ENCODE data around the gene REV1. TPM values are rescaled to one million over a fixed set of nuclear protein-coding genes. Genes with fewer than 3 reads are reported as not detected.

Gene REV1
- total and polyA plus RNA-seq, 2 donors (not counting 3 experiments of a cell fraction or from before 2014, with no cell fraction given) = 16.6 to 50.3 TPM

- intact Hi-C loops (cut with micrococcal nuclease) = loop anchor here (5.0 kb wide), 2 partner anchors 70 to 85 kb away; no protein-coding TSS in a partner anchor
- Histone ChIP-seq H3K9me3 (replicated peaks; ENCODE audit: control insufficient read depth, insufficient read depth, low read length) (no peaks in the 10 kb centered on the region), H3K4me3 (replicated peaks in 1 of 3; ENCODE audit: insufficient read depth in 1 of 3, low read depth in 1 of 3, low read length in 3 of 3) (no peak overlapping the region), H3K27ac (ENCODE audit: insufficient read depth, low read depth, low read length) (no peak overlapping the region), H4K20me1 (replicated peaks; ENCODE audit: control insufficient read depth, extremely low read depth, insufficient read depth, low read length) (no peaks in the 10 kb centered on the region), H3K27me3 (ENCODE audit: control insufficient read depth in 2 of 2, insufficient read depth in 2 of 2, low read length in 2 of 2) (peaks cover 6 to 8% of the 10 kb centered on the region in 2 experiments), H3K79me2 (ENCODE audit: control insufficient read depth, insufficient read depth, low read length) (peaks cover 17% of the 10 kb centered on the region), H3K9ac (replicated peaks; ENCODE audit: extremely low read depth, insufficient read depth, low read length) (no peak overlapping the region), H3K9me1 (replicated peaks; ENCODE audit: control insufficient read depth, extremely low read depth, insufficient read depth, low read length) (no peaks in the 10 kb centered on the region), H3K36me3 (ENCODE audit: control insufficient read depth in 2 of 2, extremely low read depth in 1 of 2, insufficient read depth in 2 of 2, low read length in 2 of 2) (no peaks in the 10 kb centered on the region), H3K4me1 (ENCODE audit: control insufficient read depth, extremely low read depth, insufficient read depth, low read length) (peaks cover 16% of the 10 kb centered on the region), H2AFZ (ENCODE audit: low read depth, low read length) (no peak overlapping the region), H3K4me2 (ENCODE audit: insufficient read depth, low read length) (no peak overlapping the region)
- TF ChIP-seq MYC (IDR thresholded peaks at IDR 0.05; ENCODE audit: low read depth, low read length) (no peak), POLR2A (IDR thresholded peaks at IDR 0.05; ENCODE audit: low read depth, low read length) (no peak), CTCF (IDR thresholded peaks at IDR 0.05; ENCODE audit: extremely low read depth in 1 of 2, insufficient read depth in 1 of 2, low read depth in 1 of 2, low read length in 2 of 2) (no peak), FOS (IDR thresholded peaks at IDR 0.05; ENCODE audit: borderline replicate concordance, insufficient read depth, low read length) (no peak), JUN (IDR thresholded peaks at IDR 0.05; ENCODE audit: borderline replicate concordance, insufficient read depth, insufficient read length, low read depth) (no peak), MAX (IDR thresholded peaks at IDR 0.05; ENCODE audit: insufficient read depth, insufficient read length) (no peak), EZH2 (IDR thresholded peaks at IDR 0.05; ENCODE audit: borderline replicate concordance, low read depth, low read length, severe bottlenecking) (no peak), GATA2 (IDR thresholded peaks at IDR 0.05; ENCODE audit: insufficient read depth, insufficient read length, low read depth, low read length) (no peak), POLR2AphosphoS5 (IDR thresholded peaks at IDR 0.05; ENCODE audit: insufficient read depth, low read depth, low read length) (no peak)
- FAIRE-seq (no peak), DNase-seq (ENCODE audit: low read depth, low spot score) (no peak)
- ChIA-PET POLR2A (no interaction called here), CTCF (no interaction called here)
- dilution Hi-C loops (cut with MboI; ENCODE audit: extremely low pct_ligation_motif_present, low sequenced_read_pairs) = no loop called here
- BruUV-seq (replicated peaks) = no TSS peak
Measured at GRCh38 chr2:99492721-99493120, 2.9 kb upstream of the REV1 start.
